ENCODE measurements around the gene ABCA4.

The ABCA4 gene

GRCh38 chr1:94079080-94079940 is 41.6 kb downstream of the ABCA4 start:
- in situ Hi-C loops (cut with MboI; ENCODE audit: low pct_unique_long_range_greater_than_20kb, low sequenced_read_pairs, unreplicated experiment) = no loop called here
- DNase-seq (ENCODE audit: low spot score) = no peak
- no peak for TF ChIP-seq CTCF (IDR thresholded peaks at IDR 0.05; ENCODE audit: extremely low read depth, insufficient read depth, missing control alignments)

- in situ Hi-C loops (cut with MboI; ENCODE audit: low pct_unique_long_range_greater_than_20kb, low sequenced_read_pairs, unreplicated experiment) = loop anchor here (25.0 kb wide), 1 partner anchor 739 kb away; the partner anchor contains the start of gene SLC44A3
- DNase-seq (ENCODE audit: low spot score) = no peak
- TF ChIP-seq CTCF (IDR thresholded peaks at IDR 0.05; ENCODE audit: extremely low read depth, insufficient read depth, missing control alignments) = no peak
Observed at GRCh38 chr1:94072840-94073522, 48.0 kb downstream of the ABCA4 start.

GRCh38 chr1:94071976-94072375 is 49.0 kb downstream of the ABCA4 start:
- no peak for DNase-seq (ENCODE audit: low spot score)
- in situ Hi-C loops (cut with MboI; ENCODE audit: low pct_unique_long_range_greater_than_20kb, low sequenced_read_pairs, unreplicated experiment) = loop anchor here (25.0 kb wide), 1 partner anchor 740 kb away; the partner anchor contains the start of gene SLC44A3
- no peak for TF ChIP-seq CTCF (IDR thresholded peaks at IDR 0.05; ENCODE audit: extremely low read depth, insufficient read depth, missing control alignments)

GRCh38 chr1:94071391-94071790 is 49.6 kb downstream of the ABCA4 start:
- in situ Hi-C loops (cut with MboI; ENCODE audit: low pct_unique_long_range_greater_than_20kb, low sequenced_read_pairs, unreplicated experiment) = loop anchor here (25.0 kb wide), 1 partner anchor 741 kb away; the partner anchor contains the start of gene SLC44A3
- DNase-seq (ENCODE audit: low spot score) = no peak
- TF ChIP-seq CTCF (IDR thresholded peaks at IDR 0.05; ENCODE audit: extremely low read depth, insufficient read depth, missing control alignments) = no peak

GRCh38 chr1:94070865-94071264 is 50.1 kb downstream of the ABCA4 start:
- TF ChIP-seq CTCF (IDR thresholded peaks at IDR 0.05; ENCODE audit: extremely low read depth, insufficient read depth, missing control alignments) = no peak
- no peak for DNase-seq (ENCODE audit: low spot score)
- in situ Hi-C loops (cut with MboI; ENCODE audit: low pct_unique_long_range_greater_than_20kb, low sequenced_read_pairs, unreplicated experiment) = loop anchor here (25.0 kb wide), 1 partner anchor 741 kb away; the partner anchor contains the start of gene SLC44A3

GRCh38 chr1:94069919-94070285 is 51.0 kb downstream of the ABCA4 start:
- in situ Hi-C loops (cut with MboI; ENCODE audit: low pct_unique_long_range_greater_than_20kb, low sequenced_read_pairs, unreplicated experiment) = loop anchor here (10.0 to 25.0 kb wide), 2 partner anchors 265 to 742 kb away; partner anchors contain the start of gene SLC44A3
- no peak for TF ChIP-seq CTCF (IDR thresholded peaks at IDR 0.05; ENCODE audit: extremely low read depth, insufficient read depth, missing control alignments)
- no peak for DNase-seq (ENCODE audit: low spot score)

All from GM13977 (cell line).